H1 (cell line): ENCODE results near the gene LCOR.

Experiments
- CREB1 ChIP-seq: IDR thresholded peaks from 2 replicates; pipeline ENCODE4 v1.6.1; 2012; ENCODE audit warnings: inconsistent platforms
- CTCF ChIP-seq, 3 experiments: IDR thresholded peaks; 1 replicate in 2 of 3; 2 replicates in 1 of 3; pipeline versions ENCODE4 v1.5.1 to v1.6.1; 2011; ENCODE audit warnings: low read length in 3 of 3, mild to moderate bottlenecking in 3 of 3, inconsistent platforms in 2 of 3, low read depth in 1 of 3, moderate library complexity in 1 of 3; ENCODE audit not compliant: insufficient read depth in 1 of 3; ENCODE audit errors: control extremely low read depth in 1 of 3
- EZH2 ChIP-seq: fragments of 200-600 bp; sonication (generic); IDR thresholded peaks from 2 replicates; pipeline ENCODE4 v1.7.1; 2012; ENCODE audit warnings: low read depth, mild to moderate bottlenecking, moderate library complexity, low read length, inconsistent platforms; ENCODE audit not compliant: severe bottlenecking
- GABPA ChIP-seq: IDR thresholded peaks from 2 replicates; pipeline ENCODE4 v1.6.1; 2011; ENCODE audit warnings: mild to moderate bottlenecking, low read length, moderate library complexity, borderline replicate concordance; ENCODE audit not compliant: insufficient read depth
- JUND ChIP-seq: IDR thresholded peaks from 2 replicates; pipeline ENCODE4 v1.6.1; 2011; ENCODE audit warnings: mild to moderate bottlenecking, improper control_type of control experiment, low read length
- PHF8 ChIP-seq: fragments of 200-600 bp; sonication (generic); conservative IDR thresholded peaks from 2 replicates; pipeline ENCODE4 v1.7.1; 2012; ENCODE audit warnings: low read depth, mild to moderate bottlenecking, inconsistent platforms, low read length, moderate library complexity
- POLR2A ChIP-seq, 2 experiments: IDR thresholded peaks; 1 replicate in 1 of 2; 2 replicates in 1 of 2; pipeline ENCODE4 v1.6.1; 2011; ENCODE audit warnings: low read depth in 2 of 2, low read length in 2 of 2, mild to moderate bottlenecking in 2 of 2; ENCODE audit errors: control extremely low read depth in 1 of 2
- POLR2AphosphoS5 ChIP-seq: IDR thresholded peaks from 2 replicates; pipeline ENCODE4 v1.6.1; 2011; ENCODE audit warnings: low read depth, low read length
- SRF ChIP-seq: IDR thresholded peaks from 2 replicates; pipeline ENCODE4 v1.6.1; 2011; ENCODE audit warnings: mild to moderate bottlenecking, low read depth, low read length, moderate library complexity
- TCF12 ChIP-seq: IDR thresholded peaks from 2 replicates; pipeline ENCODE4 v1.6.1; 2011; ENCODE audit warnings: low read depth, mild to moderate bottlenecking, low read length
- TF ChIP-seq, protein P1 (sequence below): IDR thresholded peaks from 2 replicates; pipeline ENCODE4 v1.6.1; 2012; ENCODE audit warnings: inconsistent platforms

GRCh38 chr10:96935148-96935547, 103.0 kb downstream of the LCOR start:
- TF ChIP-seq SRF (no peak), CTCF (IDR thresholded peaks at IDR 0.05; ENCODE audit: control extremely low read depth in 1 of 3, insufficient read depth in 1 of 3, low read depth in 1 of 3, low read length in 3 of 3) (no peak), PHF8 (no peak), JUND (no peak), EZH2 (no peak), CREB1 (no peak), GABPA (no peak), POLR2AphosphoS5 (no peak), POLR2A (IDR thresholded peaks at IDR 0.05; ENCODE audit: control extremely low read depth in 1 of 2, low read depth in 2 of 2, low read length in 2 of 2) (no peak), TCF12 (no peak)
- TF ChIP-seq, protein P1, sequence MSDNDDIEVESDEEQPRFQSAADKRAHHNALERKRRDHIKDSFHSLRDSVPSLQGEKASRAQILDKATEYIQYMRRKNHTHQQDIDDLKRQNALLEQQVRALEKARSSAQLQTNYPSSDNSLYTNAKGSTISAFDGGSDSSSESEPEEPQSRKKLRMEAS: no peak
